Left lobe of liver (tissue), 2 donors: Measurements from ENCODE around the gene HK1. TPM values are rescaled to one million over a fixed set of nuclear protein-coding genes. Genes with fewer than 3 reads are reported as not detected.

Source experiments
- ATAC-seq: fragments of 200-7000 bp; cut with Tn5 transposase; one replicate; pipeline ENCODE4 v1.9.1; 2020; ENCODE audit warnings: mild to moderate bottlenecking, moderate library complexity
- DNase-seq: peaks from one replicate; pipeline ENCODE4 v3.0.0-alpha.2; 2020; ENCODE audit warnings: low spot score
- total RNA-seq: library from RNA; stranded (reverse); gene quantifications from one replicate; pipeline ENCODE4 v1.2.1, GENCODE V29; 2021
- donor health status: DM: no; HTN: no; CAD: no; lungs with moderate emphysema.
- donor health status: DM: no; HTN: yes; CAD: no.

HK1 gene
- total RNA-seq, 1 donor from 2014 or later, result 6.8 TPM

DNA sequence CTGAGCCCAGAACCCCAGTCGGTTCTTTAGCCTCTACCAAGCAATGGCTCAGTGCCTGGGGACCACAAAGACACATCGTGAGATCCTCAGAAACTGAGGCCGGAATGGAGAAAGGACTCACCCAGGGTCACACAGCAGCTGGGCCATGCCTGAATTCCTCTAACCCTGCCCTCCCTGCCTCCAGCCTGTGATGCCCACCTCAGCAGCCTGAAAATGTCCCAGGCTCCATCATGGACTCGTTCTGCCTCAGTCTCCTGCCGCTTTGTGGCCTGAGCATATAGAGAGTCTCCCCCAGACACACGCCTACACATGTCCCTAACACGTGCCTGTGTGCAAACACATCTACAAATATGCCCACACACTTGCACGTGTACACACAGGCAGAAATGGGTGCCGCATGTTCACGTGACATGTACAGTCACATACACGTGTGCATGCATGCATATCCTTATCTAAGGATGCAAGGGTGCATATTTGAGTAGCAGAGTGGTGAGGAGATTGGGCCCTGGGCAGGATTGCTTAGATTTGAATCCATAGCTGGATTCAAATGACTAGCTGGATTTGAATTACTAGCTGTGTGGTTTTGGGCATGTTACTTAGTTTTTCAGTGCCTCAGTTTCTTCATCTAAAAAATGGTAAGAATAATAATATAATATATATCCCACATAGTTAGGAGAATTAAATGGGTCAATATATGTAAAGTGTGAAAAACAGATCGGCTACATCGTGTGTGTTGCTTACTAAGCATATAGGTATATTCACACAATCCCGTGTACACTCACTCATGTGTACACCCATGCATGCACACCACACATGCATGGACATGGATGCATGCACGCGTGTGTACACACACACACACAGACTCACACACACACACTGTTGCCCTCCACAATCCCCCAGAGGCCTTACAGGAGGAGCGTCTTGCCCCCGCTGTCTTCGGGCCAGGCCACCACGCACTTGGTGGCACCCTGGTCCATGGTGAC is 136.0 kb downstream of the HK1 start:
- DNase-seq (no peak), ATAC-seq (no peak)

DNA sequence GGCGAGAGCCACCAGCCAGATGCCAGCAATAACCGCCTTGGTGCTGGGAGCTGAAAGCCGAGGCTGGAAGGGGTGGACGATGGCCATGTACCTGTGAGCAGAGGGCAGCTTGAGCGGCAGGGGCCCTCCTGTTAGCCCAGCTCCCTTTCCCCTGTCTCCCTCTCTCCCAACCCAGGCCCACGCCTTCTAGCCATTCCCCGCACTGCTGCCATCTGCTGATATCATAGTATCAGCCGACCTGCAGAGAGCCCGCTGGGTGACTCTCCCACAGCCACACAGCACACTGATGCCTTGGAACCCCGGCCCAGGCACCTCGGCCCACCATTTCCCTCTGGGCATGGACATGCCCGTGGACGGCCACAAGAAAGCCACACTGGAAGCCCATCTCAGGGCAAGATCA is 136.8 kb downstream of the HK1 start:
- ATAC-seq (no peak), DNase-seq (no peak)

DNA sequence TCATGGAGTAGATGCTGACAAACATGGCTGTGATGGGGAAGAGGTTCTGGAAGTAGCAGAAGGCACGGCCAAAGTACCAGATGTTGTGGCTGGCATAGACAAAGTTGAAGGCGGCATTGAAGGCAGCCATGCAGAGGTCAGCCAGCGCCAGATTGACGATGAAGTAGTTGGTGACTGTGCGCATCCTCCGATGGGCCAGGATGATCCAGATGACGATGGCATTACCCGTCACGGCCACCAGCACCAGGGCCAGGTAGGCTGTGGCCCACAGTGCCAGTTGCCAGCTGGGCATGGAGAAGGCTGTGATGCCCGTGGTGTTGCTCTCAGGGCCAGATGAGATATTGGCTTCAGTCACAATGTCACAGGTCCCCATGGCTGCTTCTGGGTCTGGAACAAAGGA is 137.7 kb downstream of the HK1 start:
- ATAC-seq, result no peak

DNA sequence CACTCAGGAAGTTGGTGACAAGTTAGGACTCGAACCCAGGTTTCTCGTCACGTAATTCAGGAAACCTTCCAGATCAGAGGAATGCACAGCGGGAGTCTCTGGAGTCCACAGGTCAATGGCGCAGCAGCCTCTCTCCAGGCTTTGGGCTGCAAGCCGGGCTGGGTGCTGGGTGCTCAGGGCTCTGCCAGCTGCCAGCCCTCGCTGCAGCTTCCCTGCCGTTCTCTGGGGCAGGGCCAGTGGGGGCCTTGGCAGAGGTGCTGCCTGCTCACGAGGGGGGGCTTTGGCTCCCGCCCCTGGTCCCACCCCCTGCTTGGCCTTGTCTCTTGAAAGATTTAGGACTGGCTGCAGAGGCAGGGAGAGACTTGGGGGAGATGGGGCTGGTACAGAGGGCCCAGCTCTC is 138.4 kb downstream of the HK1 start, which contains the start of gene TACR2:
TSS of gene TACR2 (minus strand) at position 224 of the 400 bp plus-strand sequence. CDS start 595 bp downstream, outside the sequence.
- ATAC-seq (no peak), DNase-seq (no peak)

More for the DNA sequence above, 137.7 kb downstream of the HK1 start:
- DNase-seq, result no peak

DNA sequence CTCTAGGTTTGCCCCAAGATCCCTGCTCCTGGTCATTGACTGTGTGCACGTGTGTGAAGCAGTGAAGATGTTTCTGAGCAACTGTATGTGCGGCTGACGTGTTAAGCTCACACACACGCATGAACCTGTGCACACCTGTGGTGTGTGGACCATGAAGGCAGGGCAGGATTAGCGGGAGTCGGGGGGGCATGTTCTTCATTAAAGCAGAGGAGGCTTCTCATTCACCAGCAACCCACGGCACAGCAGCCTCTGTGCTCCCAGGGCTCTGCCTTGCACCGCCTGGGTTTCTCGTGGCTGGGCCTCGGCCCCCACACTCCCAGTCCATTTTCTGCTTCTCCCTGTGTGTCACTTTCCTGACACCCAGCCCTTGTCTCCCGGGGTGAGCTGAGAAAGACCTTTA is 139.2 kb downstream of the HK1 start:
- DNase-seq (no peak), ATAC-seq (no peak)

DNA sequence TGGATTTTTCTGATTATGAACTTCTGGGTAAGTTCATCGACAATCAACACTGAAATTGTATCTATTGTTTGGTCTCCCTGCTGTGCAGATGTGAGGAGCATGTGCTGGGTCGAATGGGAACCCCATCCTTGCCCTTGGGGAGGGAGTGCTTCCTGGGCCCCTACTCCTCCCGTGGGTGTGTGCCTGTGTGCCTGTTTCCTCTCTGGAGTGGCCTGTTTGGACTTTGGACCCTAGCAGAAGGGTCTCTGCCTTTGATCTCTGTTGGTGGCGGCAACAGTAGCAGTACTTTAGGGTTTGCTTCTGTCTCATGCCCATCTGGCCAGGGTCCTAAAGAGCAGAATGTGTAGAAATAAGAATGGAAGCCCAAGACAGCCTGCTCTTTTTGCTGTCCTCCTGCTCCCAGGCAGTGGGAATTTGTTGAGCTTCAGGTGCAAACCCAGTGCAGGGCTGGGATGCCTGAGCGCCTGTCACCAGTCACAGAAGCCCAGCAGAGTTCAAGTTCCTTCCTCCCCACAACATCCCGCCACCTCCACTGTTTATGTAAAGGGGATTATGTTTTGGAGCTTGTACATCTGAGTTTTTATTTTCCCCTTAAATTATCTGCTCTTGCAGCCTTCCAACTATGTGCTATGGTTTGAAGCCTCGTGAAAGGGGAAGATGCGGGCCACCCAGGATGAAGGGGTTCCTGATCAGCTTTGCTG is 139.9 kb downstream of the HK1 start:
- ATAC-seq (no peak), DNase-seq (no peak)

DNA sequence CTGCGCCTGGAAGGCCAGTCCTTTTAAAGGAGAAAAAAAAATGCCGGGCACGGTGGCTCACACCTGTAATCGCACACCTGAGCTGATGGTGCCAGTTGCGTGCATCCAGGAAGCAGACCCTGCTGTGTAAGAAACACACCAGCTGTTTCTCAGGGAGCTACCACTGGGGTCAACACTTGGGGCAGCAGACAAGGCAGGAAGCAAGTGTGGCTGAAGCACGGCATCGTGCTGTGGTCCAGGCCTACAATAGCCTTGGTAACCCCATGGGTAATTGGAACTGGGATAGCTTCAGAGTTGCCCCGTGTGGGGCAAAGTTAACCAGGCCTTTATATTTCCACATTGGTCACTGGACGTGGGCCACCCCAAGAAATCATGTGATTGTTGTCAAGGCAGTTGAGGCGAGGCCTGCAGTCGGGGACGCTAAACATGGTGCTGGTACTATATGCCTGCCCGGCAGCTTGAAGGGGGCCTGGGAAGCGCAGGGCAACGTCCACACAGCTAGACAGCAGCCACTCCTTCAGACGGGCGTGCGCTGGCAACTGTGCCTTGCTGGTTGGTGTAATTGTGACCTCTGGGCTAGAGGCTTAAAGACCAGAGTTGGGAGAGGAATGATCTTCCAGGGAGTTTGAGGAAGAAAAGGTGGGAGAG is 140.9 kb downstream of the HK1 start:
- no peak for ATAC-seq

DNA sequence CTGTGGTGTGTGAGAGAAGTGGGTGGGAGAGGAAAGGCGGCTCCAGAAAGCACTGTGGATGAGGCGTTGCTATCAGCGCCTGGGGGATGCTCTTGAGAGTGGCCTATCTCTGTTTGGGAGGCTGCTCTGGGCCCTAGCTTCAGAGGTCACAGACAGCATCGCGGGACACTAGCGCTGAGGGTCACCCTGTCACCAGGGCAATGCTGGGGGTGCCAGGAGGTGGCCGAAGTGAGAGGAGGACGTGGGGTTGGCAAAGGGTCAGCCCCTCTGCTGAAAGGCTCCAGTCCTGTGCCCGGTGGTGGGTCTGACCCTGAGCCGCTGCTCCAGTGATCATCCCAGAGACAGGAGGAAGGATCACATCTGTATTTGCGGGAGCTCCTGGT is 141.4 kb downstream of the HK1 start:
- no peak for ATAC-seq
- DNase-seq, result no peak

More for the DNA sequence above, 140.9 kb downstream of the HK1 start:
- DNase-seq, result no peak

DNA sequence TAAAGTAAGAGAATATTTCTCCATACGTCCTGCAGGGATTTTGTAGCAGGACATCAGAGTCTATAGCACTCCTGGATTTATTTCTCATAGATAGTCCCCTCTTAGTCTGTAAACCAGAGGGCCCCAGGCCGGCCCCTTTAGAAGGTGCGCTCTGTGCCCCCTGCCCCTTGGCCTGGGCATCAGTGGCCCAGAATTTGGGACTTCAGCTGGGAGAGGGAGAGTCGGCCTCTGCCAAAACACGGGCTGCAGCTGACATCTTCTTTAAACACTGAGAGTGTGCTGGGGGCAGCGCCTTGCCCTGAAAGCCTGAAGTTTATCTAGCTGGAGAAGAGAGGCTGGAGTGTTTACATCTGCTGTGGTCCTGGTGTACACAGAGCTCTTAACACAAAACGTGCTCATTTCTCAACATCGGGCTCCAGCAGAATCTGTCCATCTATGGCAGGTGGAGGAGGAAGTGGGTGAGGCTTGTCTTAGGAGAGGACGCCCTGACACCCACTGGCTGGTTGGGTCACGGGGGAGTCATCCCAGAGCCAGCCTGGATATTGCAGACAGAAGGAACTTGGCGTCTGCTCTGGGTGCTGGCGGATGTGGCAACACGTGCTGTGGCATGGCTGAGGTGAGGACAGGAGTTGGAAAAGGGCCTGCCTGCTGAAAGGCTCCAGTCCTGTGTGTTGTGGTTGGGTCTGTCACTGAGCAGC is 143.5 kb downstream of the HK1 start:
- DNase-seq, result no peak
- ATAC-seq, result no peak

DNA sequence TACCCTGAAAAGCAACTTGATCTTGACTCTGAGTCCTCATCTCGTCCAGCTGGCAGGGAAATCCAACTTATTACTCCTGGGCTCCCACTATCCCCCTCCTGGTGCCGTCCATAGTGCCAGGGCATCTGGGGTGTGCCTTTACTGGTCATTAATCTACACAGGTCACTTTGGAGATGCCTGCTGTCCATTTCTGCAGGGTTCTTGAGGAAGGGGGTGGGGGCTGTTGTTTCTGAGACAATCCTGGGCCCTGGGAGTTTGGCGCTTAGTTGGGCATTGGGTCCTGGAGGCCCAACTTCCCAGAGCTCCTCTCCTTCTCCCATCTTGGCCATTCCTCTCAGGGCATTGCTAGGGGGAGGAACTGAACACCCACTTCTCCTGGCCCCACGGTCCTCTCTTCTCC is 144.4 kb downstream of the HK1 start:
- DNase-seq, result no peak
- no peak for ATAC-seq

DNA sequence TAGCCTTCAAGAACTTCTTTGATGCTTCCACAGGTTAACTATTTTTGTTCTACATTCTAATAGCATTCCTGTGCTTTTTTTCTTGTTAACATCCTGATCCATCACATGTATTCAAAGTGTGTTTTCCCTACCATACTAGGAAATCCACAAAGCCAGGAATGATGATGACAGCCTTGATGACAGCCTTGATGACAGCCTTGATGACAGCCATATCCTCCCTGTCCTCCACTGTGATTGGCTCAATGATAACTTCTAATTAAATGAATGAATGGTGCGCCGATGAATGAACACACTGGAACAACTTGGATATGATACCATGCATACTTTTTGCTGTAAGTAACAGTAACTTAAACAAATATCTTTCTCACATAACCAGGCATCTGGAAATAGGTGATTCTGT is 146.7 kb downstream of the HK1 start:
- no peak for DNase-seq
- ATAC-seq, result no peak

DNA sequence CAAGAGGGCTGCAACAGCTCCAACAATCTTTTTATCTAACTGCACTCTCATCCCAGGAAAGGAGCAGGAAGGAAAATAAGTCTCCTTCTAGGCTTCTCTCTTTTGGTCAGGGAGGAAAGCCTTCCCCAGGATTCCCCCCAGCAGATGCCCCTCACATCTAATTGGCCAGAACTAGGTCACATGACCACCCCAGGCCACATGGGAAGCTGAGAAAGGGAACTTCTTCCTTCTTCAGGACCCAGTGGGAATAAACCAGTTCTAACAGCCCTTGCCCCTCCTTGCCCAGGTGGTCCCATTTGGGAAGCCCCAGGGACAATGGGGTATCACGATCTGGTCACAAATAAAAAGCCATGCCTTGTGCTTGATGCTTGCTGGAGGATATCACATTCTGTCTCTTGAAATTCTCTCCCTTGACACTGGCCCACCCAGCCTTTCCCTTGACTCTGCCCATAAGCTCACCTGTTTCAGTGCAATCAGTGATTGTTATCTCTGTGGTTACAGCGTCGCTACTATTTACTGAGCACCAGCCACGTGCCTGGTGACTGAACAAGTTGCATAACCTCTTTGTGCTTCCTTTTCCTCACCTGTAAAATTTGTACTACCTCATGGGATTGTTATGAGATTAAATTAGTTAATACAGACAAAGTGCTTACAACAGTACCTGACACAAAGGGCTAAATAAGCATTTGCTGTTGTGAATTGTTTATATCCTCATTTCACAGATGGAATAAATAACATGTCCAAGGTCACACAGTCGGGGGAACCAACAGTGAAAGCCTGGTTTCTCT is 147.4 kb downstream of the HK1 start:
- peak; percentile 74 for ATAC-seq
- DNase-seq, result no peak

DNA sequence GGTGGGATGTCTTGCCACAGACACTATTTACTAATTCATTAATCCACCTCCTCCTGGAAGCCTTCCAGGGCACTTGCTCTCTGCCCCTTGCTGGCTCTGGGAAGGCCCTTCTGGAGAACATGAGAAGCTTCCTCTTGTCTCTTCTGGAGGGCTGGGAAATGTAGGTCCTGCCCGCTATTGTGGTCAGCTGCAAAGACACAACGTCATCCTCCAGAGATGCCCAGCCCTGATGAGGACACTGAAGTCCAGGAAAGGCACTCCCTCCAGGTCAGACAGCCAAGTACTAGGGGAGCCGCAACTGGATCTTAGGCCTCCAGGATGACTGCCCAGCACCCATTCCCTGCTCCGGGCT is 148.1 kb downstream of the HK1 start:
- DNase-seq (no peak), ATAC-seq (peak; percentile 19)

DNA sequence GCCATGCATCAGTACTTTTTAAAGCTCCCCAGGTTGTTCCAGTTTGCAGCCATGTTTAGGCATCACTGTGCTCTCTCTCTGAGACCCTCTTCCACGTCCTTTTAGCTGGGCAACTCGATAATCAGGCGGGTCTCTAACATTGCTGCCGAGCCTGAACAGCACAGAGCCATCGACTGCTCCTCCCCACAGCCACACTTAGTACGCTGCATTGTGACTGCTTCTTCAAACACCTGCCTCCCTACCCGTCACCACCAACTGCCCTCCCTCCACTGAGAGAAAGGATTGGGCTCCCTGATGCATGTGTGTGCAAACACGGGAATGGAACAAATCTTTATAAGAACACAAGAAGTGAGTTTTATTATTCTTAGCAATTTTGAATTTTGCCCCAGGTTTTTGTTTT is 149.9 kb downstream of the HK1 start:
- DNase-seq (no peak), ATAC-seq (no peak)

DNA sequence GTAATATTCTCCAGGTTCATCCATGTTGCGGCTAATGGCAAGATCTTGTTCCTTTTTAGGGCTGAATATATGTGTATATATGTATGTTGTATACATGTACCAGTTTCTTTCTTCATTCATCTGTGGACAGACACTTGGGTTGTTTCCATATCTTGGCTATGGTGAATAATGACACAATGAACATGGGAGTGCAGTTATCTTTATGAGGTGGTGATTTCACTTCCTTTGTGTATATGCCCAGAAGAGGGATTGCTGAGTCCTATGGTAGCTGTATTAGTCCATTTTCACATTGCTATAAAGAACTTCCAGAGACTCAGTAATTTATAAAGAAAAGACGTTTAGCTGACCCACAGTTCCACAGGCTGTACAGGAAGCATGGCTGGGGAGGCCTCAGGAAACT is 155.9 kb downstream of the HK1 start:
- no peak for DNase-seq
- no peak for ATAC-seq

DNA sequence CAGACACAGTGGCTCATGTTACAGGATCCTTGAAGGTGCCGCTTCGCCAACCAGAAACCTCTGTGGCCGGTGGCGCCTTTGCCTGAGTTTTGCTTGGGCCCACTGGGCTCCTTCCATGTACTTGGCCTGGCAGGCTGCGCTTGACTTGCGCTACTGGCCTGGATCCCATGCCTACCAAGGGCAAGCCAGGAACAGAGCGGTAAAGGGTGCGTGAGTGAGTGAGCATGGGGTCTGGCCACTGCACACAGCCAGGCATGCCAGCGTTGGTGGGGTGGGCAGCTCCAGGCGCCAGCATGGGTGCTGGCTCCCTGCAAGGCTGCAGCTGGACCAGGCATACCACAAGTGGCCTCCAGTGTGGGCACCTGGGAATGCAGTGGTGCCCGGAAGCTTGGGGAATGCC is 156.6 kb downstream of the HK1 start:
- no peak for DNase-seq

DNA sequence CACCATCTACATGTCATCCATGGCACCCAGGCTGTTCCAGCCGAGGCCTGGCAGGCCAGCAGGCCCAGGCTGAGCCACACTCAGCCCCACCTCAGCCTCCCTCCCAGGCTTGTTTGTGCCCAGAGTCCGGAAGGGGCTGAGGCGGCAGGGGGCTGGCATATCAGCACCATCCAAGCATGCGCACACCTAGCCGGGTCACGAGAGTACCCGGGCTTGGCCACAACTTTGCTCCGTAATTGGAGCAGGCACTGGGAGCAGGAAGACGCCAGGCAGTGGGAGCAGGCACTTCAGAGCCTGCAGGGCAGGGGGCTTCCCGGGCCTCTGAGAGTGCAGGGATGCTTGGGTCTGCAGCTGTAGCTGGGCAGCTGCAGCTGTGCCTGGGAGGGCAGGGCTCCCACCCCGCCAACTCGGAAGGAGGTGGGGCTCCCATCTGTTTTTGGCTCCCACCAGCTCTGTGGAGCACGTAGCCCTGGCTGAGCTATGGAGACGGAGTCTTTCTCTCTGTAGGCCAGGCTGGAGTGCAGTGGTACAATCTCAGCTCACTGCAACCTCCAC is 157.7 kb downstream of the HK1 start:
- ATAC-seq (no peak), DNase-seq (no peak)

More for the DNA sequence above, 156.6 kb downstream of the HK1 start:
- ATAC-seq, result no peak

DNA sequence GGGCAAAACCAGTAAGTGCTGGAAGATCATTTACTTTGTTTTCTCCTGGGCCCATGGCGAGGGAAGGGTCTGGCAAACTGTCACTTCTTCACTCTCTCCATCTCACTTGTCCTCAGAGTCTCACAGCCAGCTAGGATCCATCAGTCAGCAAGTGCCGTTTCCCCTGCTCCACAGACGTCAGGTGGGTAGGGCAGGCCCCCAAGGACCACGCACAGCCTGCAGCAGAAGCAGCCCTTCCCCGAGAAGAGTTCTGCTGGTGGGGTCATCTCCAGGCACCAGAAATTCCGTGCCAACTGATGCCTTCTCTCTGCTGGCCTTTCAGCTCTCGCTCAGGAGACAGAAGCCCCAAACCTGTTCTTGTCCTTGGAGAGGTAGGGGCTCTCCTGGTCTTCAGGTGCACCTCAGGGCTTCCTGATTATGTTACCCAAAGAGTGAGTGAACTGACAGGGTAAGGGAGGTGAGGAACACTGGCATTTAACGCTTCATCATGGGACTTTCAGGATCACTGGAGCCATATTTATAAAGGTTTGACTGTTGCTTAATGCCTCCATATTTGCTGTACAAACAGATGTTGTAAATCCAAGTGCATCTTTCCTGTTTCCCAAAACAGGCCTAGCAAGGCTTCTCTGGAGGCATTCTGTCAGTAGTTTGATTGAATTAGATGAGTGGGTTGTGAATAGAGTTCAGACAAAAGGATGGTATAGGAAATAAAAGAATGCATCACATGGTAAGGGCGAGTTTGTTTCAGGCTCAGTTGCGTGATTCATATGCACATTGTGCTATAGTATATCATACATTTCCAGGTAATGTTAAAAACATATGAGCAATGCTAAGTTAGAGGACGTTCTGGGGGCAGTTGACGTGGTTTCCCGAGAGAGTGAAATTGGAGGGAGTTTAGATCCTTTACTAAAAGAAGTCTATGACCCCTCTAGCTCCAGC is 159.3 kb downstream of the HK1 start:
- ATAC-seq (no peak), DNase-seq (no peak)
